GM12892 (cell line): ENCODE measurements around the gene DOK6.

ENCODE experiments used
- POLR2A ChIP-seq: IDR thresholded peaks from 2 replicates; pipeline ENCODE4 v1.6.1; 2011; ENCODE audit warnings: low read depth, low read length, control low read depth
- POLR2AphosphoS5 ChIP-seq: IDR thresholded peaks from 2 replicates; pipeline ENCODE4 v1.6.1; 2011; ENCODE audit warnings: low read depth, low read length, control low read depth
- TAF1 ChIP-seq: IDR thresholded peaks from 2 replicates; pipeline ENCODE4 v1.6.1; 2011; ENCODE audit warnings: low read depth, mild to moderate bottlenecking, control low read depth, low read length, borderline replicate concordance

- TF ChIP-seq POLR2A (no peak), POLR2AphosphoS5 (no peak), TAF1 (no peak)
Observed at GRCh38 chr18:69636529-69637301, 236.0 kb downstream of the DOK6 start.
